ENCODE measurements around the gene ZSCAN5B.

DNA sequence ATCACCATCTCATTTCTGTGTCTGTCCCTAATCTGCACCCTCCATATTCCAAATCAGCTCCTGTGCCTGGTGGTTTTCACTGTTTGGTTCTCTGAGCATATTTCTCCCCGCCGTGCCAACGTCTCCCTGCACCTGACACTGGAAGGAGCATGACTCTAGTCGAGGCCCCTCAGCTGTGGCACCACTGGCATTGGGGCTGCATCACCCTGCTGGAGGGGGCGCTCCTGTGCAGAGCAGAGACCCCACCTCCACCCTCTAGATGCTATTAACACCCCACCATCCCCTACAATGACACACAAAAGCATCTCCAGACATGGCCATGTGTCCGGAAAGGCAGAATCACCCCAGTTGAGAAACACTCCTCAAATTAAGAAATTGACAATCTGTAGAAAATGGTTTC lies 25.3 kb upstream of the ZSCAN5B start:
- TF ChIP-seq, protein P1, sequence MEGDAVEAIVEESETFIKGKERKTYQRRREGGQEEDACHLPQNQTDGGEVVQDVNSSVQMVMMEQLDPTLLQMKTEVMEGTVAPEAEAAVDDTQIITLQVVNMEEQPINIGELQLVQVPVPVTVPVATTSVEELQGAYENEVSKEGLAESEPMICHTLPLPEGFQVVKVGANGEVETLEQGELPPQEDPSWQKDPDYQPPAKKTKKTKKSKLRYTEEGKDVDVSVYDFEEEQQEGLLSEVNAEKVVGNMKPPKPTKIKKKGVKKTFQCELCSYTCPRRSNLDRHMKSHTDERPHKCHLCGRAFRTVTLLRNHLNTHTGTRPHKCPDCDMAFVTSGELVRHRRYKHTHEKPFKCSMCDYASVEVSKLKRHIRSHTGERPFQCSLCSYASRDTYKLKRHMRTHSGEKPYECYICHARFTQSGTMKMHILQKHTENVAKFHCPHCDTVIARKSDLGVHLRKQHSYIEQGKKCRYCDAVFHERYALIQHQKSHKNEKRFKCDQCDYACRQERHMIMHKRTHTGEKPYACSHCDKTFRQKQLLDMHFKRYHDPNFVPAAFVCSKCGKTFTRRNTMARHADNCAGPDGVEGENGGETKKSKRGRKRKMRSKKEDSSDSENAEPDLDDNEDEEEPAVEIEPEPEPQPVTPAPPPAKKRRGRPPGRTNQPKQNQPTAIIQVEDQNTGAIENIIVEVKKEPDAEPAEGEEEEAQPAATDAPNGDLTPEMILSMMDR (IDR thresholded peaks at IDR 0.05): no peak
- TF ChIP-seq CREM (CRISPR knock-in tag; IDR thresholded peaks at IDR 0.05): no peak
- TF ChIP-seq MAX (CRISPR knock-in tag; IDR thresholded peaks at IDR 0.05): no peak
- no peak for TF ChIP-seq IRF2 (CRISPR knock-in tag; IDR thresholded peaks at IDR 0.05; ENCODE audit: borderline replicate concordance, low read depth)
- no peak for TF ChIP-seq CREB1 (CRISPR knock-in tag; IDR thresholded peaks at IDR 0.05)
- no peak for TF ChIP-seq FOXJ3 (CRISPR knock-in tag; IDR thresholded peaks at IDR 0.05; ENCODE audit: borderline replicate concordance)
- TF ChIP-seq TCF7 (CRISPR knock-in tag; IDR thresholded peaks at IDR 0.05; ENCODE audit: low read depth): no peak
- no peak for TF ChIP-seq ZNF138 (CRISPR knock-in tag; conservative IDR thresholded peaks at IDR 0.05)

All from WTC11 (cell line).